Measurements from ENCODE around the gene SYK.

DNA sequence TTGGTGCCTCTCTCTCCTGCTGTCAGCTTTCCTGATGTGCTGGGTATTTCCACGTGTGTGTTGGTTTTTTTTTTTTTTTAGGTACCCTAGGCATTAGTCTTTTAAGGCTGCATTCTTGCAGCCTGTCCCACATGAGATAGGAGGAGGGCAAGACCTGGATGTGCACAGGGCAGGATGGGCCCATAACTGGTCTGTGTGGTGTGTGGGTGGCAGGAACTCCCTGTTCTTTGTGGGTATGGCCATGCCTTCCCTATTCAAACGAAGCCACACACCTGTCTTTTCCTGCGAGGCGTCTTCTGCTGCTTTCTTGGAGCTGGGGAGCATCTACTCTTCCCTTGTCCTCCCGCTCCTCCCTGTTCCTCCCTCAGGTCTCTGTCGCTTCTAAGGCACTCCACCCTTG is 6.8 kb downstream of the SYK start:
- TF ChIP-seq EP300 (IDR thresholded peaks at IDR 0.05; ENCODE audit: borderline replicate concordance in 1 of 2, low read depth in 1 of 2, low read length in 1 of 2), result no peak
- TF ChIP-seq, protein P1, sequence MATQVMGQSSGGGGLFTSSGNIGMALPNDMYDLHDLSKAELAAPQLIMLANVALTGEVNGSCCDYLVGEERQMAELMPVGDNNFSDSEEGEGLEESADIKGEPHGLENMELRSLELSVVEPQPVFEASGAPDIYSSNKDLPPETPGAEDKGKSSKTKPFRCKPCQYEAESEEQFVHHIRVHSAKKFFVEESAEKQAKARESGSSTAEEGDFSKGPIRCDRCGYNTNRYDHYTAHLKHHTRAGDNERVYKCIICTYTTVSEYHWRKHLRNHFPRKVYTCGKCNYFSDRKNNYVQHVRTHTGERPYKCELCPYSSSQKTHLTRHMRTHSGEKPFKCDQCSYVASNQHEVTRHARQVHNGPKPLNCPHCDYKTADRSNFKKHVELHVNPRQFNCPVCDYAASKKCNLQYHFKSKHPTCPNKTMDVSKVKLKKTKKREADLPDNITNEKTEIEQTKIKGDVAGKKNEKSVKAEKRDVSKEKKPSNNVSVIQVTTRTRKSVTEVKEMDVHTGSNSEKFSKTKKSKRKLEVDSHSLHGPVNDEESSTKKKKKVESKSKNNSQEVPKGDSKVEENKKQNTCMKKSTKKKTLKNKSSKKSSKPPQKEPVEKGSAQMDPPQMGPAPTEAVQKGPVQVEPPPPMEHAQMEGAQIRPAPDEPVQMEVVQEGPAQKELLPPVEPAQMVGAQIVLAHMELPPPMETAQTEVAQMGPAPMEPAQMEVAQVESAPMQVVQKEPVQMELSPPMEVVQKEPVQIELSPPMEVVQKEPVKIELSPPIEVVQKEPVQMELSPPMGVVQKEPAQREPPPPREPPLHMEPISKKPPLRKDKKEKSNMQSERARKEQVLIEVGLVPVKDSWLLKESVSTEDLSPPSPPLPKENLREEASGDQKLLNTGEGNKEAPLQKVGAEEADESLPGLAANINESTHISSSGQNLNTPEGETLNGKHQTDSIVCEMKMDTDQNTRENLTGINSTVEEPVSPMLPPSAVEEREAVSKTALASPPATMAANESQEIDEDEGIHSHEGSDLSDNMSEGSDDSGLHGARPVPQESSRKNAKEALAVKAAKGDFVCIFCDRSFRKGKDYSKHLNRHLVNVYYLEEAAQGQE (IDR thresholded peaks at IDR 0.05; ENCODE audit: low read depth, low read length), result no peak
- no peak for TF ChIP-seq TCF12 (IDR thresholded peaks at IDR 0.05)
- no peak for TF ChIP-seq SIN3A (IDR thresholded peaks at IDR 0.05; ENCODE audit: borderline replicate concordance, low read depth, low read length)
- TF ChIP-seq, protein P2, sequence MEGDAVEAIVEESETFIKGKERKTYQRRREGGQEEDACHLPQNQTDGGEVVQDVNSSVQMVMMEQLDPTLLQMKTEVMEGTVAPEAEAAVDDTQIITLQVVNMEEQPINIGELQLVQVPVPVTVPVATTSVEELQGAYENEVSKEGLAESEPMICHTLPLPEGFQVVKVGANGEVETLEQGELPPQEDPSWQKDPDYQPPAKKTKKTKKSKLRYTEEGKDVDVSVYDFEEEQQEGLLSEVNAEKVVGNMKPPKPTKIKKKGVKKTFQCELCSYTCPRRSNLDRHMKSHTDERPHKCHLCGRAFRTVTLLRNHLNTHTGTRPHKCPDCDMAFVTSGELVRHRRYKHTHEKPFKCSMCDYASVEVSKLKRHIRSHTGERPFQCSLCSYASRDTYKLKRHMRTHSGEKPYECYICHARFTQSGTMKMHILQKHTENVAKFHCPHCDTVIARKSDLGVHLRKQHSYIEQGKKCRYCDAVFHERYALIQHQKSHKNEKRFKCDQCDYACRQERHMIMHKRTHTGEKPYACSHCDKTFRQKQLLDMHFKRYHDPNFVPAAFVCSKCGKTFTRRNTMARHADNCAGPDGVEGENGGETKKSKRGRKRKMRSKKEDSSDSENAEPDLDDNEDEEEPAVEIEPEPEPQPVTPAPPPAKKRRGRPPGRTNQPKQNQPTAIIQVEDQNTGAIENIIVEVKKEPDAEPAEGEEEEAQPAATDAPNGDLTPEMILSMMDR (IDR thresholded peaks at IDR 0.05), result no peak
- TF ChIP-seq, protein P3, sequence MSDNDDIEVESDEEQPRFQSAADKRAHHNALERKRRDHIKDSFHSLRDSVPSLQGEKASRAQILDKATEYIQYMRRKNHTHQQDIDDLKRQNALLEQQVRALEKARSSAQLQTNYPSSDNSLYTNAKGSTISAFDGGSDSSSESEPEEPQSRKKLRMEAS (IDR thresholded peaks at IDR 0.05; ENCODE audit: low read depth), result no peak
- TF ChIP-seq POLR2AphosphoS5 (IDR thresholded peaks at IDR 0.05; ENCODE audit: low read depth, low read length), result no peak
- TF ChIP-seq MEF2A (IDR thresholded peaks at IDR 0.05; ENCODE audit: borderline replicate concordance, low read depth), result no peak
- TF ChIP-seq, protein P4, sequence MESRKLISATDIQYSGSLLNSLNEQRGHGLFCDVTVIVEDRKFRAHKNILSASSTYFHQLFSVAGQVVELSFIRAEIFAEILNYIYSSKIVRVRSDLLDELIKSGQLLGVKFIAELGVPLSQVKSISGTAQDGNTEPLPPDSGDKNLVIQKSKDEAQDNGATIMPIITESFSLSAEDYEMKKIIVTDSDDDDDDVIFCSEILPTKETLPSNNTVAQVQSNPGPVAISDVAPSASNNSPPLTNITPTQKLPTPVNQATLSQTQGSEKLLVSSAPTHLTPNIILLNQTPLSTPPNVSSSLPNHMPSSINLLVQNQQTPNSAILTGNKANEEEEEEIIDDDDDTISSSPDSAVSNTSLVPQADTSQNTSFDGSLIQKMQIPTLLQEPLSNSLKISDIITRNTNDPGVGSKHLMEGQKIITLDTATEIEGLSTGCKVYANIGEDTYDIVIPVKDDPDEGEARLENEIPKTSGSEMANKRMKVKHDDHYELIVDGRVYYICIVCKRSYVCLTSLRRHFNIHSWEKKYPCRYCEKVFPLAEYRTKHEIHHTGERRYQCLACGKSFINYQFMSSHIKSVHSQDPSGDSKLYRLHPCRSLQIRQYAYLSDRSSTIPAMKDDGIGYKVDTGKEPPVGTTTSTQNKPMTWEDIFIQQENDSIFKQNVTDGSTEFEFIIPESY (IDR thresholded peaks at IDR 0.05; ENCODE audit: borderline replicate concordance, low read depth), result no peak
- no peak for TF ChIP-seq ELF1 (IDR thresholded peaks at IDR 0.05)
